PFSK-1 (cell line): Measurements from ENCODE around the gene WDR64.

Experiments
- POLR2AphosphoS5 ChIP-seq: IDR thresholded peaks from 2 replicates; pipeline ENCODE4 v1.6.1; 2012; ENCODE audit warnings: low read depth, mild to moderate bottlenecking, control low read depth, low read length, moderate library complexity
- REST ChIP-seq, 2 experiments: IDR thresholded peaks; 2 replicates each; pipeline versions ENCODE4 v1.6.1 to v1.8.0; 2011 to 2012; ENCODE audit warnings: low read depth in 2 of 2, low read length in 2 of 2, control low read depth in 1 of 2, inconsistent platforms in 1 of 2, mild to moderate bottlenecking in 1 of 2, moderate library complexity in 1 of 2; ENCODE audit not compliant: insufficient read depth in 1 of 2
- SIN3A ChIP-seq: IDR thresholded peaks from 2 replicates; pipeline ENCODE4 v1.6.1; 2012; ENCODE audit warnings: mild to moderate bottlenecking, low read length, moderate library complexity, borderline replicate concordance; ENCODE audit not compliant: insufficient read depth

DNA sequence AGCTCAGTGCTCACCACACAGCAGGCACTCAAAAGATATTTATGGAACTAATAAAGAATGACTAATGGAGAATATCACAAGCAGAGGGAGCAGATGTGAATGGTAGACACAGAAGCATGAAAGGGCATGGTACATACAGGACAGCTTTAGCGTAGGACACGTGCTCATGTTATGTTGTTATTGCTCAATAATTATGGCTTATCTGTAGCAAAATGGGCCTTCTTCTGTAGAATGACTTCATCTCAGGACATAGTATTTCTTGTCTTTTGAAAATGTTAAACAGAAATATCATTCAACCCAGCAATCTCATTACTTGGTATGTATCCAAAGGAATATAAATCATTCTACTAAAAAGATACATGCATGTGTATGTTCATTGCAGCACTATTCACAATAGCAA, 137.0 kb downstream of the WDR64 start:
- no peak for TF ChIP-seq REST (IDR thresholded peaks at IDR 0.05; ENCODE audit: insufficient read depth in 1 of 2, low read depth in 2 of 2, low read length in 2 of 2)
- TF ChIP-seq POLR2AphosphoS5, result no peak
- TF ChIP-seq SIN3A, result no peak
